CD14-positive monocyte (primary cell): ENCODE measurements around the gene FAM135A. TPM values are rescaled to one million over a fixed set of nuclear protein-coding genes. Genes with fewer than 3 reads are reported as not detected.

Experiments used
- DNase-seq, 3 donors: peaks; one replicate each; pipeline ENCODE4 v3.0.0-alpha.2; 2011 to 2022
- H2AFZ ChIP-seq: 2 replicates; pipeline ENCODE4 v1.6.0; 2012; ENCODE audit warnings: mild to moderate bottlenecking, low read depth, low read length, inconsistent platforms; ENCODE audit not compliant: insufficient read depth, poor library complexity, severe bottlenecking
- H3K27ac ChIP-seq, 2 donors: 1 replicate in 1 of 2; 2 replicates in 1 of 2; pipeline ENCODE4 v1.5.1; 2012 to 2013; ENCODE audit warnings: low read length in 2 of 2, control low read depth in 1 of 2, inconsistent platforms in 1 of 2, low read depth in 1 of 2, mild to moderate bottlenecking in 1 of 2
- H3K27me3 ChIP-seq, 2 donors: one replicate each; pipeline versions ENCODE4 v1.6.0 to v1.6.1; 2011 to 2013; ENCODE audit warnings: low read length in 2 of 2; ENCODE audit not compliant: control insufficient read depth in 2 of 2, insufficient read depth in 2 of 2
- H3K36me3 ChIP-seq, 2 donors: replicated peaks in 1 of 2; 1 replicate in 1 of 2; 2 replicates in 1 of 2; pipeline versions ENCODE4 v1.5.1 to v1.6.1; 2012 to 2013; ENCODE audit warnings: low read length in 2 of 2, control low read depth in 1 of 2, inconsistent platforms in 1 of 2, mild to moderate bottlenecking in 1 of 2; ENCODE audit not compliant: insufficient read depth in 2 of 2, control insufficient read depth in 1 of 2
- H3K4me1 ChIP-seq, 2 donors: 1 replicate in 1 of 2; 2 replicates in 1 of 2; pipeline versions ENCODE4 v1.5.1 to v1.6.1; 2012 to 2013; ENCODE audit warnings: low read length in 2 of 2, control low read depth in 1 of 2, inconsistent platforms in 1 of 2, mild to moderate bottlenecking in 1 of 2, moderate library complexity in 1 of 2; ENCODE audit not compliant: insufficient read depth in 2 of 2, control insufficient read depth in 1 of 2
- H3K4me2 ChIP-seq: replicated peaks from 2 replicates; pipeline ENCODE3; 2012; ENCODE audit warnings: low read length, moderate library complexity, mild to moderate bottlenecking; ENCODE audit not compliant: poor library complexity, severe bottlenecking; ENCODE audit errors: extremely low read depth
- H3K4me3 ChIP-seq, 3 experiments: fragments of 200-600 bp in 1 of 3; sonication (generic) in 1 of 3; replicated peaks in 1 of 3; 1 replicate in 2 of 3; 2 replicates in 1 of 3; pipeline ENCODE4 v1.5.1; 2011 to 2013; ENCODE audit warnings: low read length in 3 of 3, mild to moderate bottlenecking in 3 of 3, control low read depth in 2 of 3, low read depth in 2 of 3, inconsistent platforms in 1 of 3, moderate library complexity in 1 of 3
- H3K79me2 ChIP-seq: 2 replicates; pipeline ENCODE4 v1.6.0; 2012; ENCODE audit warnings: mild to moderate bottlenecking, control low read depth, inconsistent platforms, low read length, moderate library complexity; ENCODE audit not compliant: insufficient read depth
- H3K9ac ChIP-seq: 2 replicates; pipeline ENCODE4 v1.6.0; 2017; ENCODE audit warnings: low read length, mild to moderate bottlenecking; ENCODE audit not compliant: insufficient read depth, poor library complexity, severe bottlenecking
- H3K9me3 ChIP-seq, 2 donors: replicated peaks in 1 of 2; 1 replicate in 1 of 2; 2 replicates in 1 of 2; pipeline versions ENCODE4 v1.5.1 to v1.6.1; 2012 to 2013; ENCODE audit warnings: low read length in 2 of 2, control low read depth in 1 of 2; ENCODE audit not compliant: control insufficient read depth in 1 of 2, insufficient read depth in 1 of 2
- H4K20me1 ChIP-seq: 2 replicates; pipeline ENCODE4 v1.6.0; 2012; ENCODE audit warnings: mild to moderate bottlenecking, low read length, control low read depth, moderate library complexity; ENCODE audit not compliant: insufficient read depth
- H3K27ac Mint-ChIP-seq, 7 donors: one replicate each; pipeline ENCODE4 v1.8.0; 2020; ENCODE audit warnings: mild to moderate bottlenecking in 7 of 7, mixed read lengths in 7 of 7, moderate library complexity in 6 of 7, inconsistent platforms in 2 of 7
- H3K27me3 Mint-ChIP-seq, 3 donors: one replicate each; pipeline ENCODE4 v1.8.0; 2021 to 2022; ENCODE audit warnings: low read depth in 3 of 3, mild to moderate bottlenecking in 3 of 3, mixed read lengths in 3 of 3, moderate library complexity in 3 of 3, inconsistent platforms in 1 of 3
- H3K36me3 Mint-ChIP-seq, 2 donors: one replicate each; pipeline ENCODE4 v1.8.0; 2020; ENCODE audit warnings: mixed read lengths in 2 of 2, inconsistent platforms in 1 of 2, mild to moderate bottlenecking in 1 of 2
- H3K4me1 Mint-ChIP-seq: one replicate; pipeline ENCODE4 v1.8.0; 2020; ENCODE audit warnings: mild to moderate bottlenecking, mixed read lengths
- H3K4me3 Mint-ChIP-seq, 2 donors: one replicate each; pipeline ENCODE4 v1.8.0; 2020; ENCODE audit warnings: mild to moderate bottlenecking in 2 of 2, mixed read lengths in 2 of 2, moderate library complexity in 1 of 2
- H3K9me3 Mint-ChIP-seq, 7 donors: one replicate each; pipeline ENCODE4 v1.8.0; 2020 to 2022; ENCODE audit warnings: mixed read lengths in 7 of 7, mild to moderate bottlenecking in 6 of 7, moderate library complexity in 6 of 7, inconsistent platforms in 2 of 7
- WGBS: methylation state at CpG from one replicate; pipeline ENCODE4 v1.1.5; 2013; ENCODE audit warnings: missing lambda C conversion rate; ENCODE audit not compliant: insufficient coverage; 5-methylcytosine and 5-hydroxymethylcytosine counted together
- intact Hi-C, 2 donors: fragments of 100-400 bp; cut with micrococcal nuclease; formaldehyde crosslinking; loops; one replicate each; pipeline versions ENCODE4 v1.15.0 to v1.15.1; 2023
- polyA plus RNA-seq, 3 donors: library from polyadenylated mRNA; depleted of rRNA in 1 of 3; unstranded in 2 of 3; stranded (reverse) in 1 of 3; fragments of 300-500 nt in 2 of 3; fragments of >200 nt in 1 of 3; fragmentation: Illumina TruSeq in 2 of 3; gene quantifications; 1 replicate in 2 of 3; 2 replicates in 1 of 3; pipeline ENCODE4 v1.2.3, GENCODE V29; 2012 to 2021
- TF ChIP-seq, protein P1 (sequence below): fragments of 200-600 bp; IDR thresholded peaks from one replicate; pipeline ENCODE4 v1.8.0; 2022; ENCODE audit warnings: antibody characterized with exemption, mild to moderate bottlenecking

Gene FAM135A
- polyA plus RNA-seq, 3 donors = 4.1 to 10.3 (median 5.4) TPM

DNA sequence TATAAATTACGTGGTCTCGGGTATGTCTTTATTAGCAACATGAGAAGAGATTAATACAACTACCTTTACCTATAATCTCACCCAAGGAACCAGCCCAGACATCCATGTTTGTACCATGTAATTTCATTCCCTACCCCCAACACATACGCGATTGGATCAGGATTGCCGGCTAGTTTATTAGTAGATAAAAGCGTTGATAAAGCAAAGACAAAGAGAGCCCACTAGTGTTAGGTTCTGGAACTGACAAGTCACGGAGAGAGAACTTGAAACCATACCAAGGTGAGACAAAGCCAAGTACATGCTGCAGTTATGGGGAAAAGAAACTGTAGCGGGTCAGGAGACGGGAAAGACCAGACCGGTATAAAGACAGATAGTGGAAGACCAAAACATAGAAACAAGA, 37.4 kb upstream of the FAM135A start:
- peaks cover 0 to 3% of the 10 kb centered on the region in 2 donors for H3K27me3 ChIP-seq
- Mint-ChIP-seq H3K9me3 (peaks cover 0 to 2% (median 0%) of the 10 kb centered on the region in 7 donors), H3K27ac (no peak overlapping the region), H3K27me3 (peaks cover 3 to 9% (median 4%) of the 10 kb centered on the region in 3 donors), H3K4me3 (no peak overlapping the region), H3K36me3 (no peaks in the 10 kb centered on the region), H3K4me1 (no peaks in the 10 kb centered on the region)
- TF ChIP-seq, protein P1, sequence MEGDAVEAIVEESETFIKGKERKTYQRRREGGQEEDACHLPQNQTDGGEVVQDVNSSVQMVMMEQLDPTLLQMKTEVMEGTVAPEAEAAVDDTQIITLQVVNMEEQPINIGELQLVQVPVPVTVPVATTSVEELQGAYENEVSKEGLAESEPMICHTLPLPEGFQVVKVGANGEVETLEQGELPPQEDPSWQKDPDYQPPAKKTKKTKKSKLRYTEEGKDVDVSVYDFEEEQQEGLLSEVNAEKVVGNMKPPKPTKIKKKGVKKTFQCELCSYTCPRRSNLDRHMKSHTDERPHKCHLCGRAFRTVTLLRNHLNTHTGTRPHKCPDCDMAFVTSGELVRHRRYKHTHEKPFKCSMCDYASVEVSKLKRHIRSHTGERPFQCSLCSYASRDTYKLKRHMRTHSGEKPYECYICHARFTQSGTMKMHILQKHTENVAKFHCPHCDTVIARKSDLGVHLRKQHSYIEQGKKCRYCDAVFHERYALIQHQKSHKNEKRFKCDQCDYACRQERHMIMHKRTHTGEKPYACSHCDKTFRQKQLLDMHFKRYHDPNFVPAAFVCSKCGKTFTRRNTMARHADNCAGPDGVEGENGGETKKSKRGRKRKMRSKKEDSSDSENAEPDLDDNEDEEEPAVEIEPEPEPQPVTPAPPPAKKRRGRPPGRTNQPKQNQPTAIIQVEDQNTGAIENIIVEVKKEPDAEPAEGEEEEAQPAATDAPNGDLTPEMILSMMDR = peak; percentile 27
- no peak for DNase-seq
- WGBS = 96% methylated on average over 5 of the region's 10 CpGs
- no peak overlapping the region for H2AFZ ChIP-seq
- no peak overlapping the region for H3K9ac ChIP-seq
- no peak overlapping the region for H3K4me3 ChIP-seq
- H3K4me2 ChIP-seq = no peak overlapping the region
- no peaks in the 10 kb centered on the region for H3K4me1 ChIP-seq
- no peaks in the 10 kb centered on the region for H3K9me3 ChIP-seq
- H4K20me1 ChIP-seq = no peaks in the 10 kb centered on the region
- H3K36me3 ChIP-seq = no peaks in the 10 kb centered on the region
- H3K27ac ChIP-seq = no peak overlapping the region
- H3K79me2 ChIP-seq = no peaks in the 10 kb centered on the region
- intact Hi-C loops = no loop called here

DNA sequence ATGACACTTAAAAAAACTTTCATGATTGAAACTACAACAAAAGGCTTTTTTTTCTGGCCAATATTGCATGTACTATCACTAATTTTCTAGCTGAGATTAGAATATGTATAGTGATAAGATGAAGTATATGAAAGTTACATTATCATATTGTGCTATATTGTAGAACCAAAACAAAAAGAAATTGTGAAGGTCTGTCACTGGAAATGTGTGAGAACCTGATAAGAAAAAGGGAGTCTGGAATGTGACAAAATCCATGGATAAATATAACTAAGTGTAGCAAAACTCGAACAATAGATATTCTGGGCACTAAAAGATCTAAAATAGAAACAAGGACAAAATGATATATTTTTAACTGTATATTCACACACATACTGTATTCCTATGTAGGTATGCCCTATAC, 36.7 kb upstream of the FAM135A start:
- TF ChIP-seq, protein P1 = no peak
- Mint-ChIP-seq H3K9me3 (peaks cover 0 to 2% (median 0%) of the 10 kb centered on the region in 7 donors), H3K27me3 (peaks cover 3 to 9% (median 4%) of the 10 kb centered on the region in 3 donors), H3K36me3 (no peaks in the 10 kb centered on the region), H3K4me1 (no peaks in the 10 kb centered on the region), H3K4me3 (no peak overlapping the region), H3K27ac (no peak overlapping the region)
- no peak overlapping the region for H3K4me2 ChIP-seq
- H3K4me3 ChIP-seq = no peak overlapping the region
- no peak overlapping the region for H3K27ac ChIP-seq
- no peaks in the 10 kb centered on the region for H3K9me3 ChIP-seq
- no peak for DNase-seq
- H3K4me1 ChIP-seq = no peaks in the 10 kb centered on the region
- H3K27me3 ChIP-seq = peaks cover 0 to 3% of the 10 kb centered on the region in 2 donors
- no peaks in the 10 kb centered on the region for H3K36me3 ChIP-seq
- H3K79me2 ChIP-seq = no peaks in the 10 kb centered on the region
- no CpG with 5 or more reads among the region's 1 CpG for WGBS
- intact Hi-C loops = no loop called here
- no peak overlapping the region for H2AFZ ChIP-seq
- H3K9ac ChIP-seq = no peak overlapping the region
- H4K20me1 ChIP-seq = no peaks in the 10 kb centered on the region
